NCI-H146 treated with DMSO at 0.1 percent for 48 hours (cell line): ENCODE results near the gene RFC2.

ENCODE experiments used
- DNase-seq: peaks from one replicate; lab custom pipeline; 2025; ENCODE audit not compliant: unreplicated experiment; lab: John Stamatoyannopoulos, UW

The RFC2 gene

GRCh38 chr7:74254129-74254857, at the start of gene RFC2:
TSS of gene RFC2 (minus strand) at chr7:74254399. CDS start at chr7:74254383, 16 bp downstream.
- peak; percentile 92 for DNase-seq

DNA sequence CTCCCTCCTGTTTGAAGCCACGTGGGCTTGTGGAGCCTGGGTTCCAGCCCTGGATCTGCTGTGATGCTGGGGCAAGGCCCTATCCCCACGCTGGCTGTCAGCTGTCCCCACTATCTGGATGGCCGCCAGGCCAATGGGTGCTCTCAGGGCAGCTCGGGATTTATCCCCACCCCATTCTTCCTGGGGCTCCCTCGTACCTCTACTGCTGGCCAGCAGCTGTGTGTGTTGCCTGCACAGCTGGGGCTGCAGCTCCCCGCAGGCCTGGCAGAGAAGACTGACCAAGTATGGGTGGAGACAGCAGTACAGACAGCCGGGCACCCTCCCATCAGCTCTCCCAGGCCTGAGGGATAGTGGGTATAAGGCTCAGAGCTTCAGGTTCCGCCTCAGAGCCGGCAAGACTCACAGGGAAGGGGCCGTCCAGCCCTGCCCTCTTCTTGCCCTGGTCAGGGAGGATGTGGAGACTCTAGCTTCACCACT, 48.6 kb upstream of the RFC2 start:
- no peak for DNase-seq

GRCh38 chr7:74300926-74301325, 46.7 kb upstream of the RFC2 start:
- no peak for DNase-seq

GRCh38 chr7:74299401-74299800, 45.2 kb upstream of the RFC2 start:
- no peak for DNase-seq

- DNase-seq, result no peak
Measured at GRCh38 chr7:74297516-74298233, 43.5 kb upstream of the RFC2 start.

DNA sequence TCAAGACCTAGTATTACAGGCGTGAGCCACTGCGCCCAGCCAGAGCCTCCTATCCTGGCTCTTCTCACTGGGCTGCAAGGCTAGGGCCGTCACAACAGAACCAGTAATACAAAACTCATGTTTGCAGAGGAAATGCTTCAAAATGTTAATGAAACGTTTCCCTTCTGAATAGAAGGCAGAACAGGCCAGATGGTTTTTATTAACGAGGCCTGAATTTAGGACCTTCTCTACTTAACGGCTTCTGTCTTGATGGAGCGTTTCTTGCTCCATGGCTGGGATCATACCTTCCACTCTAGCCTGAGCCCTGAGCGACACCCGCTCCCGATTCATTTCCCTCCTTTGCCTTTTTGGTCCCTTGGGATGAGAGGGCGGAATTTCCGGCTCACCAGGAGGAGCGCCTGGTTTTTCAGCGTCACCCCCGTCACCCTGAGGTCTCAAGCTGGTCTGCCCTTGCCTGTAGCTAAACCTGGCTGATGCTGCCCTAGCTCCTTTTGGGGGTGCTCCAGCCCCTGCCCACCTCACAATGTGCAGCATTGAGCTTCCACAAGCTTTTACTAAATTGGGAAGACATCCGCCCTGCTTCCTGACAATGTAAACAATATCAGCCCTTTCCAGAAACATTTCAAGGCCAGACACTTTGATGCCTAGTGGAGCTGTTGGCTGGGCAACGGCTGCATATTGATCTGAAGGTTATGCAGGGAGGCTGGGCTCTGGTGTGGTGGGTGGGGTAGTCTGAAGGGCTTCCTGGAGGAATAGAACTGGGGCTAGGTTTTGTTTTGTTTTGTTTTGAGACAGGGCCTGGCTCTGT, 40.2 kb upstream of the RFC2 start:
- no peak for DNase-seq

DNA sequence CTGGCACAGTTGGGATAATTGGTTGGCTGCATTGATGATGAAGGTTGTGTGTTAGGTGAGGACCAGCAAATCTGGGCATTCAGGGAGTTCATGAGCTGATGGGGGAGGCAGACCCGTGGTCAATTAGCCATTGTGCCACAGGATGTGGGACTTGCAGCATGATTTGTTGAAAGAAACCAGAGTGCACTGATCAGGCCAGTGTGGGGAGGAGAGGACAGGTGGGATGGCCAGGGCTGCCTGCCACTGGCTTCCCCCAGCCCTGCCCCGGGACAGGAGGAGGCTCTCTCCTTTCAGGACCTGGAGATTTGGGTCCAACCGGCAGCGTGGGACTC, 39.3 kb upstream of the RFC2 start:
- no peak for DNase-seq

- DNase-seq, result no peak
Measured at GRCh38 chr7:74292757-74293576, 38.8 kb upstream of the RFC2 start.

DNA sequence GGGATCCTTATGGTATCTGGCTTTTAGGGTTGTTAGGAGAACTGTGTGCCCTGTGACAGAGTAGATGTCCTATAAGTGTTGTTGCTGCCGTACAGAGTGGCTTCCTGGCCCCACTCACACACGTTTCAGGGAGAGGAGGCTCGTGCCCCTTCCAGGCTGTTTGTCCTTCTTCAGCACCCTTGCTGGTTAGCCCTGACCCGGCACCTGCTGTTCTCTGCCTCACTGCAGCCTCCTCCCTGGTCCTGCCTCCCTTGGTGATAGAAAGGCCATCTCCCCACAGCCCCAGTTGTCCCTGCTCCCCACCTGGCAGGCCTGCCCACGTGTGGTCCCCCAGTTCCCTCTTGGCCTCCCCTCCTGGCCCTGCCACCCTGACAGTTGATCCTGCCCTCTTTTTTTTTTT, 37.3 kb upstream of the RFC2 start:
- no peak for DNase-seq

DNA sequence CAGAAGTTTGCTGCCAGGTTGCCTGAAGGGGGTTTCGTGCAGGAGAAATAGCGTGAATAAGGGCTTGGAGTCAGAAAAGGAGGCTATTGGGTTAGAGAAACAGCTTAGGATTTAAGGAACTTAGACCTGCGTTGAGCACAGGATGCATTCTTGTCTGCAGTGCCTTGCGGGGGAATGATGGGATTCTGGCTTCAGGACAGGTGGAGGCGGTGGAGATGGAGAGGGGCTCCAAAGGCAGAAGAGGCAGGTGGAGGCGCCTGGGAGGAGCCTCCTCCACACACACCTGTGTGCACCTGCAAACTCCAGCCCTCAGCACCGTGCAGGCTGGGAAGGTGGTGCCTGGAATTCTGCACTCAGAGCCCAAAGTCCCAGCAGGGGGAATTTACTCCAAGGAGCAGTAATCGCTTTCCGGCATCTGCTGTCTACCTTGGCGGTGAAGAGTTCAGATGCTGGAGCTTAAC, 36.8 kb upstream of the RFC2 start:
- DNase-seq, result peak; percentile 33

DNA sequence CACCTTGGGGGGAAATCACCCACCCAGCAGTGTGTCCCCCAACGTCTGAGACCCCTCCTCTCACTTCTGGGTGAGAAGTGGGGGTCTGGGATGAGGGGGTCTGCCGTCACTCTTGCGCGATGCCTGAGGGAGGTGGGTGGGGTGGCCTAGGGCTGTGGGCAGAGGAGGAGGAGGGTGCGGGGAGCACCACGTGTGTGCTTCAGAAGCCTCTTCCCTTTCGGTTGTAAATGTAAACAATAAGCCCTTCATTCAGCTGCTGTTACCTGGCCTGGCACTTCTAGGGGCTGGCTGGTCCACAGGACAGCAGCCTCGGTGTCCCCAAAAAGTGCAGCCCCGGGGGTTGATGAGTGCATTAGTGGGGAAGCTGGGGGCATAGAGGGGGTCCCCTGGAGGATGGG, 36.4 kb upstream of the RFC2 start:
- no peak for DNase-seq

DNA sequence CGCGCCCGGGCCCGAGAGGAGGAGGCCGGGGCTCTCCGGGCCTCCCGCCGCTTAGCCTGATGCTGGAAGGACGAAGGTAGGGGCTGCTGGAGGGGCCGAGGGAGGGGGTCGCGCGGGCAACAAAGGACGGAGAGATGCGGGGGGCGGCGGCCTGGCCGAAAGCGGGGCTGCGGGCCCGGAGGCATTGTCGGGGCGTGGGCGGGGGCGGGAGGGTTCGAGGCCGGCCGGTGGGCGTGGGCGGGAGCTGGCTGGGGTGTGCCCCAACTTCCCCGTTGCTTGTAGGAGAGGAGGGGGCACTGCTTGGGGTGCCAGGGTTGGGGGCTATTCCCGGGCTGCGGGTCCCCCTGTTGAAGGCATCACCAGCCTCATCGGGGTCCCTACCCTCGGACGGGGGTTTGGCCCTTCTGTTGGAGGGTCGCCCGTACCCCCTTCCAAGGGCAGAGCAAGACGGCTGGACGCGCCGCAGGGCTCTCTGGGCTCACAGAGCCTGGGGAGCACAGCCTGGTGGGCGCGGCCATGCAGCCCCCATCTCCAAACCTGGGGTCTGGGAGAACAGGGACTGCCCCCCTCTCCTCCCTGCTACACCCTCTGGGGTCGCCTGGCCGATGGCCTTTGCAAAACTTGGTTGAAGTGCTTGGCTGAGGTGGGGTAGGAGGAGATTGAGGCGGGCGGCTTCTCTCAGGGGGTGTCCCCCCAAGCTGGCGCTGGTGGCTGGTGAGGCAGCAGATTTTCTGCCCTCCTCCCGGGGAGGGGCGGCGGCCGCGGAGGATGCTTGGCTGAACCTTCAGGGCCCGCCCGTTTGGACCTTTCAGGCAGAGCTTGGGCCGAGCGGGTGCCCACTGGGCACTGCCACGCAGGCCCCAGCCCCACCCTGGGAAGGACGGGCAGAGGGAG, 35.7 kb upstream of the RFC2 start:
- DNase-seq, result no peak

DNA sequence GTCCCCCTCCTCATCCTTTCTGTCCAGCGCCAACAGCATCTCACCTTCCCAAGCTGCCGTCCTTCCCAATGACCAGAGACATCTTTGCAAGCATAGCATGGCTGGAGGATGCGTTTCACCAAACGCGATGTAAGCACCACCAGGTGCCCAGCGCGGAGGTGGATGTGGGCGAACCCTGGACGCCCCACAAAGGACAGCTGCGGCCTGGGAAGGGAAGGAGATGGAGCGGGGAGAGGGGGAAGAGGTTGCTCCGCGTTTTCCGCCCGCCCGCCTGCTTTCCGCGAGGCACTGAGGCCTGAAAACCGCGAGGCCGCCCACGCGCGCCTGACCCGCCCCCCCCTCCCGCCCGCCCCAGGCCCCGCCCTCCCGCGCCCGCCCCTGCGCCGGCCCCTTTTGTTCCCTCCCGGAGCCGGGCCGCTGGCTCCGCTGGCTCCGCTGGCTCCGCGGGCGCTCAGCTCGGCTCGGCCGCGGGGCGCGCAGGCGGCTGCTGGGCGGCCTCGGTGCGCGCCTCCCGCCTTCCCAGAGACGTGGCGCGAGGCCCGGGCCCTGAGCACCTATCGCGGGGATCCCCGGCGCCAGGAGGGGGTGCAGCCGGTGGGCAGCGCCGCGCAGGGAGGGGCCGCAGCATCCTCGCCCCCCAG, 34.9 kb upstream of the RFC2 start, which contains the start of gene CLIP2:
Gene CLIP2, plus strand, starts transcription at position 390 of the 641 bp plus-strand sequence. CDS start 28,140 bp downstream, outside the sequence.
- DNase-seq, result peak; percentile 31

DNA sequence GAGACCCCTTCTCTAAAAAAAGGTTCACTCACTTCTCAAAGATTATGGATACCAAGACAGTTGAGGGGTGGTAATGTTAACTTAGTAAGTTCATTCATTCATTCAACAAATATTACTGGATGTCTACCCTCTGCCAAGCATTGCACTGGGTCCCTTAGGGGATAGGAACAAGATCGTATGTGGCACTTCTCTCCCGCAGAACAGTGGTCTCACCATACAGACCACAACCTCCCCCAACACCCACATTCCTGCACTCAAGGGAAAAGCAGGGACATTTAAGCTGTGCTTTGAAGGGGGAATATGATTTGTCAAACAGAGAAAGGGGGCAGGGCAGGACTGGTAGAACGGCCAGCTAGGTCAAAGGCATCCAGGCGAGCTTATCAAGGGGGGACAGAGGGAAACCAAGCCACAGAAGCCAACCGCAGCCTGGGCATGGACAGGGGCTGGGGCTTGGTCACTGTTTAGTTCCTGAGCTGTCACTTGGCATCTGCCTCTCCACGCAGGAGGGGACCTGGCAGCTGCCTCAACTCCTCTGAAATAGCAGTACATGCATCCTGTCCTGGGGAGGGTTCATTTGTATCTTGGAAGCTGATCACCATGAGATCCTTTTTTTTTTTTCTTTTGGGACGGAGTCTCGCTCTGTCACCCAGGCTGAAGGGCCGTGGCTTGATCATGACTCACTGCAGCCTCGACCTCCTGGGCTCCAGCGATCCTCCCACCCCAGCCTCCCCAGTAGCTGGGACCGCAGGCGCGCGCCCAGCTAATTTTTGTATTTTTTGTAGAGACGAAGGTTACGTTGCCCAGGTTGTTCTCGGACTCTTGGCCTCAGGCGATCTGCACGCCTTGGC, 34.1 kb upstream of the RFC2 start:
- no peak for DNase-seq

DNA sequence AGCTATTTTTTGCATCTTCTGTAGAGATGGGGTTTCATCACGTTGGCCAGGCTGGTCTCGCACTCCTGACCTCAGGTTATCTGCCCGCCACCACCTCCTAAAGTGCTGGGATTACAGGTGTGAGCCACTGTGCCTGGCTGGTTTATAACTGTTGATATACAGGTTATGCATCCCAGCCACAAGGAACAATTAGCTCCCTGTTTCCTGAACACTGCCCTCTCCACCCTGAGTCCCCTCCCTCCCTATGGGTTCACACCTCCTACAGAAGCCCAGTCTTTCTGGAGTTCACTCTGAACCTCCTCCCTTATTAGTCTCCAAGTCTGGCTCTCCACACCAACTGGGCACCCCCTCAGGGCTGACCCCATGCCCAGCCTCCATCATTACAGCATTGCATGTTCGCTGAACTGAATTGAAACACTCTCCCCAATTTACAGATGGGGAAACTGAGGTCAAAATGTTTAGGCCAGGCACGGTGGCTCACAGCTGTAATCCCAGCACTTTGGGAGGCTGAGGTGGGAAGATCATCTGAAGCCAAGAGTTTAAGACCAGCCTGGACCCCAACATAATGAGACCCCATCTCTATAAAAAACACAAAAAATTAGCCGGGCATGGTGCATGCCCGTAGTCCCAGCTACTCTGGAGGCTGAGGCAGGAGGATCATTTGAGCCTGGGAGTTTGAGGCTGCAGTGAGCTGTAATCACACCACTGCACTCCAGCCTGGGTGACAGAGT, 33.3 kb upstream of the RFC2 start:
- DNase-seq, result no peak

DNA sequence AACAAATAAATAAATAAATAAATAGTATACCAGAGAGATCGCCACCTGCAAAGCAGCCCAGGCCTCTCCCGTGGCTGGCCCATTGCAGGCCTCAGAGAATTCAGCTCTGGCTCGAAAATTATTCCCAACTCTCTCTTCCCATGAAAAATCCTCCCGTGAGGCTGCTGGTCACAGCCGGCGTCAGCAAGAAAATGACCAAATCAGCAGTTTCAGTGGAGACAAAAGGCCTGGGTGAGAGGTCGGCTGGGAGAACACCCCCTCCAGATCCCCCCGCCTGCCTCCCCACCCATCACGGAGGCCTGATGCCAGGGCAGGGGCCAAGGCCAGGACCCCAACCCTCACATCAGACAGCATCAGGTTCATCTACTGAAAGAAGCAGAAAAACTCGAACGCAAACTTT, 31.9 kb upstream of the RFC2 start:
- DNase-seq, result no peak

- no peak for DNase-seq
Measured at GRCh38 chr7:74284781-74285259, 30.6 kb upstream of the RFC2 start.
